ENCODE data around the gene FHDC1. TPM values are rescaled to one million over a fixed set of nuclear protein-coding genes. Genes with fewer than 3 reads are reported as not detected.

The FHDC1 gene
- total RNA-seq, 1 experiment from 2014 or later, result 0.07 TPM

DNA sequence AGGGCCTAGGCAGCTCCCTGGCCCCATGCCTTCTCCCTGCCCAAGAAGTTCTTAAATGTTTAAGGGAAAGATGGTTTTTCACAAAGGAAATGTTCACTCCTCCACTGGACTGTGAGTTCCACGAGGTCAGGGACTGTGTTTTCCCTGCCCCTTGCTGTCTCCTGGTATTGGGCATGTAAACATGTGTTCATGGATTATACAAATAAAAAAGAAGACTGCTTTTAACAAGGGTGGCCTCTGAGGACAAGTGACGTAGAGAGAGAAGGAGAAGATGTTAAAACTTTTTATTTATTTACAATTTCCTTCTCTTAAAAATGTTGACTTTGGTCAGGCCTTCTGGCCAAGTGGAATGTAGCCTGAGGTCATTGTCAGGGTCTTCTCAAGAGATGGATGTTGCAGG lies 66.0 kb downstream of the FHDC1 start:
- DNase-seq, result no peak
- no peaks in the 10 kb centered on the region for H3K36me3 ChIP-seq
- H3K4me3 ChIP-seq, result no peak overlapping the region
- no peaks in the 10 kb centered on the region for H3K27me3 ChIP-seq
- no peaks in the 10 kb centered on the region for H3K9me3 ChIP-seq

DNA sequence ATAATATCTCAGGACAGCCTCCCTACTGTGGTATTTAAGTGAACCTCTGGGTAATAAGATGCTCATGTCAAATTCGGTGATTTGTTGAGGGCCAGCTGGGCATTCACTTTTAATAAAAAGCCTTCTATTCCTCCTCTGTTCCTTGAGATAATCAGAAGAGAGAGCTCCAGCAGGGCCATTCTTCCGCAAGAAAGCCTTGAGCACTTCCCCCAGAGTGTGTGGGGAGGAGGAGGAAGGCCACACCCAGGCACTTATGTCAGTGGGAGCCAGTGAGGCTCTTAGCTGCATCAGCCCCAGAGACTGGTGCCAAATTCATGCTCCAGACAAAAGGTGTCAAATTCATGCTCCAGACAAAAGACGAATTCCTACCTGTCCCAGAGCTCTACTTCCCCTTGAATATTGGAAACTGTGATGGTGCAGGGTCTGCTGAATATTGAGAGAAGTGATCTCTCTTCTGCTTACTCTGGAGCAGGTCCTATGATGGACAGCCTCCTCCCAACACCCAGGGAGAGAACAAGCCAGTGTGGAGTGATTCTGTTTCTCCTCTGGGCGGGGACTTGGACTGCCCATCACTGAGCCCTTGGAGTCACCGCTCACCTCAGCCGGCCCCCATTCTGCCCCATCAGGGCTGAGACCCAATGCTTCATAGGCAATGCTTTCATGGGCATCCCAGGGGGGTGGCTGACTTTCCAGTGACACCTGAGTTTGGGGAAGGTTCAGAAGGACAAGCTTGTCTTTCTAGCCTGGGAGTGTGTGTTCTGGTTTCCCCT lies 68.1 kb downstream of the FHDC1 start:
- Histone ChIP-seq H3K4me3 (no peak overlapping the region), H3K36me3 (no peaks in the 10 kb centered on the region), H3K9me3 (no peaks in the 10 kb centered on the region), H3K27me3 (no peaks in the 10 kb centered on the region)
- no peak for DNase-seq

DNA sequence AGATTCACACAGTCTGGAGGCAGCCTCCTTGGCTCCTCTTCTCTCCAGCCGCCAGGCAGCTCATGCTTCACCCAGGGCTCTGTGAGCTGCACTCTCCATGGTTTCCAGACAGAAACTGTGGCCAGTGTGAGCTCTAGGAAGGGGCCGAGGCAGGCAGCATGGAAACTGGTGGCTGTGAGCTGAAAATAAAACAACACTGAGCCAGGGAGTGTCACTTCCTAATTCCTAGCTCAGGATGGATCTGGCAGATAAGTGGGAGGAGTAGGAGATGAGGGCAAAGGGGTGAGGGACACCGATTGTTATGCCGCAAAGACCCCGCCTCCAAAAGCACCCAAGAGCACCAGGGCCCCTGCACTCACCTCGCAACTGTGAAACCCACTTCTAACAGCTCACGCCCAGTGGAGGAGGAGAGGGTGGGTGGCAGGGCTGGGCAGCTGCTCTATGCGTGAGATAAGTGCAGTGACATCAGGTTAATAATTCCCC lies 69.8 kb downstream of the FHDC1 start:
- Histone ChIP-seq H3K27me3 (no peaks in the 10 kb centered on the region), H3K36me3 (no peaks in the 10 kb centered on the region)
- no peak for DNase-seq

DNA sequence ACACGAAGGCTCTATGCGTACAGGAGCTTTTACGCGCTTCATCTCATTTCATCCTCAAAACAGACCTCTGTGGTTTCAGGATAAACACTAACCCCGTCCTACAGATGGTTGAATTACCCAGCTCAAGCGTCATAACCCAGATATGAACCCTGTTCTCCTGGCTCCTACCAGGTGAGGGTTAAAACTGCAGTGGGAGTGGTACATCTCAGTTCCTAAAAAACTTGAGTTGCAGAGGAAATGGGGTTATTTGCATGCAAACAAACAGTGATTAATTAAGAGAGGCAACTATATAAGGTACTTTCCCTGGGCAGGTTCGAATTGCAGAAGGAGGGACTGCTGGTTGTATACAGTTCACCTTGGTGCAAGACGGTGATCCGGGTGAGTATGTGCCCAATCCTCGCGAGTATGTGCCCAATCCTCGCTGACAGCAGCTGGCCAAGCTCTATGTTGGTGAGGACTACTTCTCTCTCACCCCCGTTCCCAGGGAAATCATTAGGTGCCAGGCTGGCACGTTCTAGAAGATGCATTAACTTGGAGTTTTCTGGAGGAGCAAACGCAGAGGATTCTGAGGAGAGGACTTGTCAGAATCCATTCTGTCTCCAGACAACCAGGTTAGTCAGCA lies 72.6 kb downstream of the FHDC1 start:
- DNase-seq, result no peak
- Histone ChIP-seq H3K4me3 (no peak overlapping the region), H3K27me3 (no peaks in the 10 kb centered on the region), H3K36me3 (no peaks in the 10 kb centered on the region), H3K9me3 (no peaks in the 10 kb centered on the region)

More for the DNA sequence above, 69.8 kb downstream of the FHDC1 start:
- no peaks in the 10 kb centered on the region for H3K9me3 ChIP-seq
- H3K4me3 ChIP-seq, result no peak overlapping the region

DNA sequence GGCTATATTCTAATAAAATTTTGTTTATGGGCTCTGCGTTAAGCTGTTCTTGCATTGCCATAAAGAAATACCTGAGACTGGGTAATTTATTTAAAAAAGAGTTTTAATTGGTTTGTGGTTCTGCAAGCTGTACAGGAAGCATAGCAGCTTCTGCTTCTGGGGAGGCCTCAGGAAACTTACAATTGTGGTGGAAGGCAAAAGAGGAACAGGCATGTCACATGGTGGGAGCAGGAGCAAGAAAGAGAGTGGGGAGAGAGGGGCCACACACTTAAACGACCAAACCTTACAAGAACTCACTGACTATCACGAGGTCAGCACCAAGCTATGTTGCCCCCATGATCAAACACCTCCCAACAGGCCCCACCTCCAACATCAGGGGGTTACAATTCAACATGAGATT lies 74.0 kb downstream of the FHDC1 start:
- no peaks in the 10 kb centered on the region for H3K36me3 ChIP-seq
- no peaks in the 10 kb centered on the region for H3K9me3 ChIP-seq
- H3K27me3 ChIP-seq, result no peaks in the 10 kb centered on the region
- DNase-seq, result no peak
- H3K4me3 ChIP-seq, result no peak overlapping the region

DNA sequence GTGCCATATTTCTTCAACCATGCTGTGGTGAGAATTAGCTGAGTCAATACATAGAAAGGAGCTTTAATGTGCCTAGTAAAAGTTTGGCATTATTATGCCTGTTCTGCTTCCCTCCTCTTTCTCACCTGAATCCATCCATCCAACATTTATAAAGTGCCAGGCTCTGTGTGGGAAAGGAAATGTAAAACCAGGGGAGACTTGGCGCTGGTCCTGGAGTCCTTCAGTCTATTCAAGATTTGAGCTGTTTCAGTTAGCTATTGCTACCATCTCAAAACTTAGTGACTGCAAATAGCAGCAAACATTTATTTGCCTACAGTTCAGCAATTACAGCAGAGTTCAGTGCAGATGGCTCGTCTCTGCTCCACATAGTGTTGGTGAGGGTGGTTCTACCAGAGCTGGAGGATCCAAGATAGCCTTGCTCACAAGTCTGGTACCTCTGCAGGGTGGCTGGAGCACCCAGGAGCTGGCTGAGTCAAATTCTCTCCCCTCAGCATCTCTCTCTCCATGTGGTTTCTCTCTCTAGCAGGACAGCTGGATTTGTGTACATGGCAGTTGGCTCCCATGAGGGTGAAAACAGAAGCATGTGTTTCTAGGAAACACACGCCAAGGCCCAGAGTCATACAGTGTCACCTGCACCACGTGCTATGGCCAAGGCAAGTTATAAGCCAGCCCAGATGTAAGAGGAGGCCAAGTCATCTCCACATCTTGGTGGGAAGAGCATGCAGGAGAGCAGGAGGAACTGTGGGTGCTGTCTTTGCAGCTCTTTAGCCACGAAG lies 77.3 kb downstream of the FHDC1 start:
- Histone ChIP-seq H3K4me3 (no peak overlapping the region), H3K36me3 (no peaks in the 10 kb centered on the region), H3K27me3 (no peaks in the 10 kb centered on the region), H3K9me3 (no peaks in the 10 kb centered on the region)
- DNase-seq, result no peak

DNA sequence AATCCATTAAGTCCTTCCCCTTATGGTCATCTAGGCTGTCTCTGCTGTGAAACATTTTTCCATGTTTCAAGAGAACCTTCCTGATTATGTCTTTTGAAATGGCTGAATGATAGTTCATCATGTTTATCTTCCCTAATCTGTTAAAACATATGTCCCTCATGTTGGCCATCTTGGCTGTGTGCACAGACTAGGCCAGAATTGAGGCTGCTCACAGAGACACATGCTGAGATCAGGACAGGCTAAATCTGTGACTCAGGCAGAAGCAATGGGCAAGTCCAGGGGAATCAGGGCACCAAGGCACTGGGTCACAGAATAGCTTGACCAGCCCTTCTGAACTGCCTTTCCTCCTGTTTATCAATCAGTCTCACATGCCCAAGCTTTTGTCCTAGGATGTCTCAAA lies 78.3 kb downstream of the FHDC1 start:
- Histone ChIP-seq H3K27me3 (no peaks in the 10 kb centered on the region), H3K36me3 (no peaks in the 10 kb centered on the region), H3K4me3 (no peak overlapping the region), H3K9me3 (no peaks in the 10 kb centered on the region)
- DNase-seq, result peak; percentile 41

DNA sequence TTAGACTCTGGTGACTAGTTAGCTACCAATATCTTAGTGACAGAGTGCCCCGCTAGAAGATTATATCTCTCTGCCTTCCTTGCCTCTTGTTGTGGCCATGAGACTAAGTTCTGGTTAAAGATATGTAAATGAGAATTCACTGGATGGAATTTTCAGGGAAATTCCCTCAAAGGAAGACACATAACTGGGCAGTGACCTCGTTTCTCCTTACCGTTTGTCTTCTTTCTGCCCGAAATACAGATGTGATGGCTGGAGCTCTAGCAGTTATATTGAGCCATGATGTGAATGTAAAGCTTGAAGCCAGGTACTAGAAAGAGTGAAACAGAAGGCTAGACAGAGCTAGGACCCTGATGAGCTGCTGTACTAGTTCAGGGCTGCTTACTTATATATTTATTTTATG lies 80.5 kb downstream of the FHDC1 start:
- no peaks in the 10 kb centered on the region for H3K27me3 ChIP-seq
- no peaks in the 10 kb centered on the region for H3K9me3 ChIP-seq
- no peaks in the 10 kb centered on the region for H3K36me3 ChIP-seq
- H3K4me3 ChIP-seq, result no peak overlapping the region
- no peak for DNase-seq

DNA sequence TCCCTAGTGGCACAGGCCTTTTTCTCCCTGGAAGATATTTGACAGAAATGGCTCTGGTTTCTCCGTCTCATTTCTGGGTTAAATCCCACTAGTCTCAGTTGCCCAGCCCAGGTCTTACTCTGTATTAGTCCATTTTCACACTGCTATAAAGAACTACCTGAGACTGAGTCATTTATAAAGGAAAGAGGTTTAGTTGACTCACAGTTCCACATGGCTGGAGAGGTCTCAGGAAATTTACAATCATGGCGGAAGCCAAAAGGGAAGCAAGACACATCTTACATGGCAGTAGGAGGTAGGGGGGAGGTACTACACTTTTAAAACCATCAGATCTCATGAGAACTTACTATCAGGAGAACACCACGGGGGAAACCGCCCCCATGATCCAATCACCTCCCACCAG lies 81.9 kb downstream of the FHDC1 start:
- no peaks in the 10 kb centered on the region for H3K9me3 ChIP-seq
- no peak for DNase-seq
- H3K4me3 ChIP-seq, result no peak overlapping the region
- no peaks in the 10 kb centered on the region for H3K27me3 ChIP-seq
- no peaks in the 10 kb centered on the region for H3K36me3 ChIP-seq

DNA sequence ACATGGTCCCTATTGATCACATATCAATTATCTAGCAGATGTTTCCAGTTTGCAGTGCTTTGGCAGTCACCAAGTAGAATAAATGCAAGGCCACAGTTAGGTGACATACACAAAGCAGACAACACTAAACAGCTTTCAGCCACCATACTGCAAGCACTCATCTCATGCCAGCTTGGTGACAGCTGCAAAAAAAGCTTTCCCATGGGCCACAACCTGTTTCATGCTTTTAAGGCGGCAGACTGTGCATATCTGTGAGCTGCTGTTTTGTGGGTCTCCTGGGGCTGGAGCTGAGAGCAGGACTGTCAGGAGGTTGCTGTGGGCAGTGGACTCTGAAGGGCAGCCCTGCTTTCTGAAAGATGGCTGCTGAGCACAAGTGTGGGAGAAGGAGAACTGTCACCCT lies 82.6 kb downstream of the FHDC1 start:
- no peaks in the 10 kb centered on the region for H3K9me3 ChIP-seq
- H3K27me3 ChIP-seq, result no peaks in the 10 kb centered on the region
- DNase-seq, result no peak
- H3K4me3 ChIP-seq, result no peak overlapping the region
- no peaks in the 10 kb centered on the region for H3K36me3 ChIP-seq

DNA sequence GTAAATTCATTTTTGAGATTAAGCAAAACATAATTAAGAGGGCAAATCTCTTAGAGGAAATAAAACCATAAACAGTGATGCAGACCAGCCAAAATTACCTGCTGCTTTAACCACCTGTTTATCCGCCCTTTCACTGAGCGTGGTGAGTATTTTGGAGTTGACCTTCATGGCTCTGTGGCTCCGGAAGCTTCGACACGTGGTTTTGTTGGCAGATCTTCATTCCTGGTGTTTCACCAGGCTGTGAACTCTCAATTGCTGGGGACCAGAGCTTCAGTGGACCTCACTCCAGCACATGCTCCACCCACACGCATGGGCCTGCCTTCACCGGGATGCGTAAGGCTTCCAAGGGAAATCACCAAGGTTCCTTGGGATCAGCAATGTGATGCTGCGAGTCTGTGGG lies 83.8 kb downstream of the FHDC1 start:
- H3K4me3 ChIP-seq, result no peak overlapping the region
- H3K36me3 ChIP-seq, result no peaks in the 10 kb centered on the region
- H3K9me3 ChIP-seq, result no peaks in the 10 kb centered on the region
- DNase-seq, result no peak
- no peaks in the 10 kb centered on the region for H3K27me3 ChIP-seq

DNA sequence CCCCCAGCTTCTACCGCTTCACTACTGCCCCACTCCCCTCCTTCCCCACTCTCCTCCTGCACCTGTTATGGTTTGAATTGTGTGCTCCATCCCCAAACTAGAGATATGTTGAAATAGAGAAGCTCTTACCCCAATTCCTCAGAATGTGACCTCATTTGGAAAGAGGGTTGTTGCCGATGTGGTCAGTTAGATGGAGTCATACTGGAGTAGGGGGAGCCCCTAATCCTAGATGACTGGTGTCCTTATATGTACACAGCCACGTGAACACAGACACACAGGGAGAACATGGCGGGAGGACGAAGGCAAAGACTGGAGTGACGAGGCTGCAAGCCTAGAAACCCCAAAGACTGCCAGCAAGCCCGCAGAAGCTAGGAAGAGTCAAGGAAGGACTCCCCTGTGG lies 84.3 kb downstream of the FHDC1 start:
- no peak for DNase-seq
- Histone ChIP-seq H3K9me3 (no peaks in the 10 kb centered on the region), H3K4me3 (no peak overlapping the region), H3K36me3 (no peaks in the 10 kb centered on the region), H3K27me3 (no peaks in the 10 kb centered on the region)

DNA sequence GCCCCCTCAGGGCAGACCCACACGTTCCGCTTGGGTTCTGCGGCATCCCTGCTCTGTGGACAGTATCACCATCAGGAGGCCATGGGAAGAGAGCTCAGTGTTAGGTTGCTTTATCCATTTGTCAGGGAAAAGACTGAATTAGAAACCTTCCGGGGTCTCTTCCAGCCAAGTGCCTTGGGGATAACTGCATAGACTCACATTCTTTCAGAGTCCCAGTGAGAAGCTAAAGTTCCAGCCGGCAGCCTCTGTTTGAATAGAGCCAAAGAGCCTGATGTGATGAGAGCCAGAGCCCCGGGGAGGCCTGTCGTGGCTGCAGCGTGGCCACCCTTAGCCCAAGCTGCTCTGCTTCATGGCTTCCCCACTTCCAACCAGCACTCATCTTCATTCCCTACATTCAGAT lies 85.2 kb downstream of the FHDC1 start:
- H3K36me3 ChIP-seq, result no peaks in the 10 kb centered on the region
- no peak for DNase-seq
- H3K9me3 ChIP-seq, result no peaks in the 10 kb centered on the region
- H3K27me3 ChIP-seq, result no peaks in the 10 kb centered on the region
- H3K4me3 ChIP-seq, result no peak overlapping the region

DNA sequence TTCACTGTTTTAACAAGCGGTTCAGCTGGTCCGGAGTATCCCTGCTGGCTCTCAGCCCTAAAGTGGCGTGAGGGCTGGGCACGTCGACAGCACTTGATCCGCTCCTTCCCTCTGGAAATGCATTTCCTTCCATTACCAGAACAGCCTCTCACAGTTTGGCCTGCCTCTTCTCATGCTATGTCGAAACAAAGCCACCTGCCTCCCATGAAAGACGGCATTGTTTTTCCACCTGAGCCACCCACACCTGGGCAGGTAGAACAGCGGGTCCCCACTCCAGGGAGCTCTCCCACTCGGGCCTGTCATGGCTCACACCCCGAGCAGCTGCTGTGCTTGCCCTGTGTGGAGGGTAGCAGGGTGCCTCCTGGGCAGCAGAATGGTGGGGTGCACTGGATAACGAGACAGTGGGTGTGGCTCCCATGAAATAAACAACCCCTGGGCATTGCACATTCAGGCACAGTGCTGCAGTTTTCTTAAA lies 86.2 kb downstream of the FHDC1 start:
- Histone ChIP-seq H3K4me3 (no peak overlapping the region), H3K27me3 (no peaks in the 10 kb centered on the region), H3K36me3 (no peaks in the 10 kb centered on the region), H3K9me3 (no peaks in the 10 kb centered on the region)
- DNase-seq, result no peak

DNA sequence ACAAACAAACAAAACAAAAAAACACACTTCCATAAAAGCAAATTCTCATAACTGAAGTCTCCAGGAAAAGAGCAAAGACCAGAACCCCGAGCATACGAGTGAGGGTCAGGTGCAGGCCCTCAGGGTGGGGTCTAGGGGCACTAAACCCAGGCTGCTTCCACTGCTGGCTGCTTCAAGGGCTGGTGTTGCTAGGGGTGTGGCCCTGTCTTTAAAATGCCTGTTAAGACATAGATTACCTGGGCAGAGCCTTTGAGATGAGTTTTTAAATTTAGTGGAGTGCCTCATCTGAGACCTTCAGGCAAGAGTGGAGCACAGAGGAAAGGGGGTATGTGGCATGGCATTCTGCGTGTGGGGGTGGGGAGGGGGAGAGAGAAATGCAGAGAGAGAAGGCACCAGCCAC lies 87.0 kb downstream of the FHDC1 start:
- Histone ChIP-seq H3K4me3 (no peak overlapping the region), H3K9me3 (no peaks in the 10 kb centered on the region), H3K27me3 (no peaks in the 10 kb centered on the region), H3K36me3 (no peaks in the 10 kb centered on the region)
- no peak for DNase-seq

DNA sequence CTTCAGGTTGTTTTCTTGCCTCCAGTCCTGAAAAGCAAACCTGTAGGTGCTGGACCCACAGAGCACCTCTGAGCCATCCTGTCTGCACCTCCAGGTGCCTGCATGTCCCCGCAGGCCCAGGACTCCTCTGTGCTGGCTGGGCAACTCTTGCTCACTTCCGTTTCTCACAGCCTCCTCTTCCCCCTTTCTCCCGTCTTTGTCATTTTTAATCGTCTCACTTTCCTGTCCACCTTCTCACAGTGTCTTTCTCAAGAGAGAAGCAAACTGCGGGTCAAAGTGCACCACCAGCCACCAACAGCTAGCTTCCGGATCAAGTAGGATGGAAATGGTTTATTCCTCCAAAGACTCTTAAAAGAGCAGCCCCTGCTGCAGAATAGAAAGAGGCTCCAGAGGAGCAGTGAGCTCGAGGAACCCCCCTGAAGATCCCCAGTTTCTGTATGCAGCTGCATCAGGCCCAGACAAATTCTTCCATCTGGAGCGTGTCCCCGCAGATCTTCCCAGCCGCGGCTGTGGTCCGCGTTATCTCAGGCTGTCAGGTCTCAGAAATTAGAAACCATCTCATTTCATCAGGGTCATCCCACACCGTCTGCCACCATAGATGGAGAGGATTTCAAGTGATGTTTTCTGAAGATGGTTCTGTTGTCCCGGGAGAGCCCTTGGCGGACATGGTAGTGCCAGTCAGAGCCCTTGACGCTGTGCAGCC lies 87.7 kb downstream of the FHDC1 start:
- DNase-seq, result no peak

DNA sequence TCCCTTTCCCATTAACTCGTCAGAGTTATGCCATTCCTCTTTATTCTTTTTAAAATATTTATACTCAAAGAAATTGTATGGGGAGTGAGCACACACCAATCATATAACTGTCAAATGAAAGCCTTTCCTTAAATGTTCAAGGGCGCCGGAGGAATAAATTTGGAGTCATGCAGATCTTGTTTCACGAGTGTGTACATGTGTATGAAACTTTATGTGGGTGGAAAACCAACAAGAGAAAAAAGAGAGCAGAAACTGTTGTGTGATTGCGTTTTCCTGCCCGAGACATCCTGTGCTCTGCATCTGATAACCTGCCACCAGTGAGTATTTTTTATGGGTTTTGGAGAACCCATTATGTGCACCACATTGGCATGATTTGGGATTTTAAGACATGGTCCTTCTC lies 88.3 kb downstream of the FHDC1 start:
- no peaks in the 10 kb centered on the region for H3K36me3 ChIP-seq
- no peak for DNase-seq
- H3K9me3 ChIP-seq, result no peaks in the 10 kb centered on the region
- no peak overlapping the region for H3K4me3 ChIP-seq
- H3K27me3 ChIP-seq, result no peaks in the 10 kb centered on the region

More for the DNA sequence above, 87.7 kb downstream of the FHDC1 start:
- Histone ChIP-seq H3K27me3 (no peaks in the 10 kb centered on the region), H3K9me3 (no peaks in the 10 kb centered on the region), H3K36me3 (no peaks in the 10 kb centered on the region), H3K4me3 (no peak overlapping the region)

All from MG63 (cell line).